H1 (cell line): Measurements from ENCODE around the gene SNORC. TPM values are rescaled to one million over a fixed set of nuclear protein-coding genes. Genes with fewer than 3 reads are reported as not detected.

ENCODE experiments used
- CTCF ChIA-PET: fragments of 300-600 bp; sonication (Branson Sonifier 250); formaldehyde crosslinking; loops from one replicate; lab custom pipeline; 2021; ENCODE audit not compliant: partially characterized antibody; lab: Charles Lee
- POLR2A ChIA-PET: fragments of 300-600 bp; sonication (Branson Sonifier 250); formaldehyde crosslinking; loops from one replicate; lab custom pipeline; 2021; ENCODE audit warnings: inconsistent platforms; ENCODE audit not compliant: partially characterized antibody; lab: Charles Lee
- DNase-seq, 2 experiments: peaks; one replicate each; pipeline versions ENCODE4 v3.0.0 to v3.0.0-alpha.2; 2010 to 2022; ENCODE audit warnings: low spot score in 2 of 2, low read depth in 1 of 2, mixed read lengths in 1 of 2
- FAIRE-seq: peaks from 2 replicates; lab custom pipeline; 2011; peaks lifted over from hg19 to GRCh38; lab: Jason Lieb, UNC
- H2AFZ ChIP-seq: 2 replicates; pipeline ENCODE4 v1.8.1; 2012; ENCODE audit warnings: low read length, inconsistent platforms
- H2AK5ac ChIP-seq: 2 replicates; pipeline ENCODE4 v1.6.1; 2013; ENCODE audit warnings: low read depth, low read length
- H2BK120ac ChIP-seq: replicated peaks from 2 replicates; pipeline ENCODE3; 2013; ENCODE audit warnings: low read depth, low read length, inconsistent platforms
- H2BK12ac ChIP-seq: 2 replicates; pipeline ENCODE4 v1.6.1; 2013; ENCODE audit warnings: low read depth, low read length
- H2BK15ac ChIP-seq: 2 replicates; pipeline ENCODE4 v1.6.1; 2013; ENCODE audit warnings: low read length
- H2BK20ac ChIP-seq: 2 replicates; pipeline ENCODE4 v1.6.1; 2013; ENCODE audit warnings: low read length
- H2BK5ac ChIP-seq: 2 replicates; pipeline ENCODE4 v1.6.1; 2013; ENCODE audit warnings: low read depth, low read length
- H3K14ac ChIP-seq: 2 replicates; pipeline ENCODE4 v1.6.1; 2013; ENCODE audit warnings: inconsistent platforms; ENCODE audit not compliant: insufficient read length
- H3K18ac ChIP-seq: 2 replicates; pipeline ENCODE4 v1.6.1; 2013; ENCODE audit warnings: low read length; ENCODE audit errors: extremely low read depth
- H3K23ac ChIP-seq: 2 replicates; pipeline ENCODE4 v1.6.1; 2013; ENCODE audit warnings: inconsistent platforms; ENCODE audit not compliant: insufficient read length
- H3K23me2 ChIP-seq: 2 replicates; pipeline ENCODE4 v1.6.1; 2013; ENCODE audit warnings: low read depth, low read length
- H3K27ac ChIP-seq: 2 replicates; pipeline ENCODE4 v1.6.1; 2011; ENCODE audit warnings: low read depth, low read length, inconsistent platforms
- H3K27me3 ChIP-seq, 4 experiments: replicated peaks in 1 of 4; 1 replicate in 1 of 4; 2 replicates in 3 of 4; pipeline versions ENCODE4 v1.6.1 to v1.8.1; 2011 to 2013; ENCODE audit warnings: low read length in 3 of 4, mild to moderate bottlenecking in 3 of 4, inconsistent platforms in 2 of 4, mixed read lengths in 2 of 4, moderate library complexity in 1 of 4; ENCODE audit not compliant: control insufficient read depth in 3 of 4, insufficient read depth in 3 of 4; ENCODE audit errors: extremely low read depth in 1 of 4
- H3K36me3 ChIP-seq, 4 experiments: 2 replicates each; pipeline versions ENCODE4 v1.6.1 to v1.8.1; 2011 to 2013; ENCODE audit warnings: mild to moderate bottlenecking in 4 of 4, low read length in 3 of 4, moderate library complexity in 2 of 4, control low read depth in 1 of 4, inconsistent platforms in 1 of 4; ENCODE audit not compliant: insufficient read depth in 4 of 4, control insufficient read depth in 2 of 4
- H3K4ac ChIP-seq: replicated peaks from 2 replicates; pipeline ENCODE3; 2013; ENCODE audit warnings: low read length, low read depth, mixed read lengths, inconsistent platforms; ENCODE audit not compliant: insufficient read length
- H3K4me1 ChIP-seq, 4 experiments: replicated peaks in 1 of 4; 1 replicate in 1 of 4; 2 replicates in 3 of 4; pipeline versions ENCODE4 v1.6.1 to v1.8.1; 2011 to 2013; ENCODE audit warnings: low read length in 3 of 4, inconsistent platforms in 2 of 4, mixed read lengths in 1 of 4; ENCODE audit not compliant: insufficient read depth in 4 of 4, control insufficient read depth in 3 of 4
- H3K4me2 ChIP-seq, 2 experiments: 2 replicates each; pipeline versions ENCODE4 v1.6.1 to v1.8.1; 2011 to 2013; ENCODE audit warnings: low read depth in 2 of 2, low read length in 2 of 2, control low read depth in 1 of 2, inconsistent platforms in 1 of 2, mild to moderate bottlenecking in 1 of 2; ENCODE audit not compliant: insufficient read depth in 1 of 2
- H3K4me3 ChIP-seq, 4 experiments: fragments of 200-600, 300-600 bp in 1 of 4; sonication (generic), shearing (Covaris generic), sonication (Bioruptor Twin) in 1 of 4; 2 replicates each; pipeline versions ENCODE4 v1.5.1 to v1.8.1; 2011 to 2016; ENCODE audit warnings: low read length in 4 of 4, low read depth in 3 of 4, control low read depth in 2 of 4, inconsistent platforms in 2 of 4, mild to moderate bottlenecking in 2 of 4, mixed read lengths in 1 of 4, moderate library complexity in 1 of 4; ENCODE audit not compliant: insufficient read depth in 2 of 4; ENCODE audit errors: extremely low read depth in 1 of 4
- H3K56ac ChIP-seq: replicated peaks from 2 replicates; pipeline ENCODE3; 2013; ENCODE audit warnings: low read depth, mild to moderate bottlenecking, mixed read lengths, low read length, inconsistent platforms; ENCODE audit not compliant: insufficient read length
- H3K79me1 ChIP-seq: 2 replicates; pipeline ENCODE4 v1.6.1; 2013; ENCODE audit warnings: low read depth, low read length, control low read depth
- H3K79me2 ChIP-seq, 2 experiments: 2 replicates each; pipeline versions ENCODE4 v1.6.1 to v1.8.1; 2012 to 2013; ENCODE audit warnings: low read length in 2 of 2, mild to moderate bottlenecking in 2 of 2, inconsistent platforms in 1 of 2; ENCODE audit not compliant: insufficient read depth in 2 of 2, control insufficient read depth in 1 of 2
- H3K9ac ChIP-seq, 4 experiments: replicated peaks in 1 of 4; 1 replicate in 1 of 4; 2 replicates in 3 of 4; pipeline versions ENCODE4 v1.6.1 to v1.8.1; 2011 to 2013; ENCODE audit warnings: low read depth in 3 of 4, low read length in 3 of 4, control low read depth in 2 of 4, mild to moderate bottlenecking in 2 of 4, moderate library complexity in 2 of 4, inconsistent platforms in 1 of 4; ENCODE audit errors: extremely low read depth in 1 of 4
- H3K9me3 ChIP-seq, 2 experiments: 2 replicates each; pipeline versions ENCODE4 v1.6.1 to v1.8.1; 2012 to 2013; ENCODE audit warnings: mild to moderate bottlenecking in 2 of 2, moderate library complexity in 2 of 2, control low read depth in 1 of 2, inconsistent platforms in 1 of 2, low read depth in 1 of 2, low read length in 1 of 2, mixed read lengths in 1 of 2; ENCODE audit not compliant: insufficient read depth in 2 of 2
- H4K20me1 ChIP-seq, 2 experiments: replicated peaks in 1 of 2; 2 replicates each; pipeline versions ENCODE3 to v1.8.1; 2011 to 2013; ENCODE audit warnings: inconsistent platforms in 2 of 2, low read length in 2 of 2, mild to moderate bottlenecking in 1 of 2; ENCODE audit not compliant: insufficient read depth in 2 of 2, control insufficient read depth in 1 of 2
- H4K5ac ChIP-seq: 2 replicates; pipeline ENCODE4 v1.6.1; 2013; ENCODE audit warnings: low read length, low read depth, mixed read lengths, inconsistent platforms; ENCODE audit not compliant: insufficient read length
- H4K8ac ChIP-seq: 2 replicates; pipeline ENCODE4 v1.8.0; 2013; ENCODE audit warnings: mild to moderate bottlenecking, moderate library complexity, low read length, inconsistent platforms; ENCODE audit not compliant: insufficient read depth; ENCODE audit errors: extremely low read depth
- H4K91ac ChIP-seq: replicated peaks from 2 replicates; pipeline ENCODE3; 2013; ENCODE audit warnings: low read length, mixed read lengths, inconsistent platforms; ENCODE audit not compliant: insufficient read length
- EGR1 ChIP-seq: IDR thresholded peaks from 2 replicates; pipeline ENCODE4 v1.6.1; 2011; ENCODE audit warnings: low read depth, low read length, borderline replicate concordance
- EP300 ChIP-seq, 2 experiments: IDR thresholded peaks; 1 replicate in 1 of 2; 2 replicates in 1 of 2; pipeline ENCODE4 v1.6.1; 2011 to 2012; ENCODE audit warnings: low read depth in 2 of 2, low read length in 2 of 2, mild to moderate bottlenecking in 2 of 2, borderline replicate concordance in 1 of 2, inconsistent platforms in 1 of 2, moderate library complexity in 1 of 2
- EZH2 ChIP-seq: fragments of 200-600 bp; sonication (generic); IDR thresholded peaks from 2 replicates; pipeline ENCODE4 v1.7.1; 2012; ENCODE audit warnings: low read depth, mild to moderate bottlenecking, moderate library complexity, low read length, inconsistent platforms; ENCODE audit not compliant: severe bottlenecking
- KDM4A ChIP-seq: IDR thresholded peaks from one replicate; pipeline ENCODE4 v1.7.1; 2012; ENCODE audit warnings: low read depth, mild to moderate bottlenecking, moderate library complexity, low read length, inconsistent platforms; ENCODE audit not compliant: severe bottlenecking
- POU5F1 ChIP-seq: IDR thresholded peaks from 2 replicates; pipeline ENCODE4 v1.6.1; 2011; ENCODE audit warnings: low read depth, mild to moderate bottlenecking, low read length, moderate library complexity
- RAD21 ChIP-seq, 2 experiments: IDR thresholded peaks in 1 of 2; conservative IDR thresholded peaks in 1 of 2; 2 replicates each; pipeline ENCODE4 v1.6.1; 2011; ENCODE audit warnings: low read depth in 2 of 2, low read length in 2 of 2, improper control_type of control experiment in 1 of 2, inconsistent platforms in 1 of 2, mild to moderate bottlenecking in 1 of 2, moderate library complexity in 1 of 2
- TEAD4 ChIP-seq: IDR thresholded peaks from 2 replicates; pipeline ENCODE4 v1.6.1; 2012; ENCODE audit warnings: low read depth, low read length, inconsistent platforms, mixed read lengths
- WGBS, 2 experiments: shearing (Covaris generic) in 1 of 2; methylation state at CpG; one replicate each; pipeline versions ENCODE4 v1.1.6 to v1.1.7; 2013 to 2015; ENCODE audit warnings: low lambda C conversion rate in 2 of 2, mixed read lengths in 2 of 2, inconsistent platforms in 1 of 2, low coverage in 1 of 2, missing lambda C conversion rate in 1 of 2; ENCODE audit not compliant: insufficient replicate concordance in 2 of 2, insufficient coverage in 1 of 2, insufficient read length in 1 of 2; ENCODE audit errors: extremely low coverage in 1 of 2, missing lambda C conversion rate in 1 of 2; 5-methylcytosine and 5-hydroxymethylcytosine counted together
- polyA plus RNA-seq, 7 experiments: library from polyadenylated mRNA; depleted of rRNA in 3 of 7; stranded (reverse) in 5 of 7; unstranded in 2 of 7; fragments of >200 nt in 5 of 7; fragments of 200-250 nt in 2 of 7; gene quantifications; 1 replicate in 5 of 7; 2 replicates in 1 of 7; 4 replicates in 1 of 7; pipeline versions ENCODE4 v1.2.1 to v1.2.3, GENCODE V29; 2011 to 2013; ENCODE audit warnings: missing spikeins in 2 of 7, mixed read lengths in 2 of 7
- total RNA-seq: library from RNA; stranded (reverse); fragmentation: NEBNext Ultra II Directional; extraction: Animal tissue kit (Norgen Biotek cat#: 25700); gene quantifications from 2 replicates; pipeline ENCODE4 v1.2.1, GENCODE V29; 2021
- TF ChIP-seq, protein P1 (sequence below): IDR thresholded peaks from 2 replicates; pipeline ENCODE4 v1.6.1; 2012; ENCODE audit warnings: inconsistent platforms
- TF ChIP-seq, protein P2 (sequence below): IDR thresholded peaks from 2 replicates; pipeline ENCODE4 v1.6.1; 2012; ENCODE audit warnings: low read length, inconsistent platforms

Gene SNORC
- total and polyA plus RNA-seq, 2 of the 8 experiments (the other 6 are each of a cell fraction or from before 2014, with no cell fraction given), result 1.6 to 1.8 TPM

DNA sequence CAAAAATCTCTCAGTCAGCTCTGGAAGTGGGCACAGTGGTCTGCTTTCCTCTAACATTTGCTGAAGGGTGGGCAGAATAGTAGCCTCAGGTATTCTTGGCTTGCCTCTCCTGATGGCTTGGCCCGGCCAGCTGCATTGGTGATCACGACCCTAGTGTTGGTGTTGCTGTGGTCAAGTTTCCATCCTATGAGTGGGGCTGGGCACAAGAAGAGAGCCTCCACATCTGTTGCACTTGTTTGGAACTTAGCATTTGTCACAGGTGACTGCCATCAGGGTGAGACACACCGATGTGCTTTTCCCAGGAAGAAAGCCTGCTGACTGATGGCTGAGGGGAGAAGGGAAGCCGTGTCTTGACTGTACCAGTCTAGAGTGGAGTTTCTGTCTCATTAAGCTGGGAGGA lies 33.1 kb upstream of the SNORC start:
- no peaks in the 10 kb centered on the region for H3K9me3 ChIP-seq
- H3K79me1 ChIP-seq, result no peaks in the 10 kb centered on the region
- H3K4me3 ChIP-seq, result no peak overlapping the region
- no peak overlapping the region for H2AK5ac ChIP-seq
- CTCF ChIA-PET, result interaction anchor here (0.6 to 1.4 kb wide), 5 partner anchors 10 to 192 kb away, joined by 3 to 4 read pairs (median 3); no protein-coding TSS in a partner anchor
- TF ChIP-seq EZH2, result no peak
- no peak for TF ChIP-seq TEAD4
- TF ChIP-seq, protein P1, sequence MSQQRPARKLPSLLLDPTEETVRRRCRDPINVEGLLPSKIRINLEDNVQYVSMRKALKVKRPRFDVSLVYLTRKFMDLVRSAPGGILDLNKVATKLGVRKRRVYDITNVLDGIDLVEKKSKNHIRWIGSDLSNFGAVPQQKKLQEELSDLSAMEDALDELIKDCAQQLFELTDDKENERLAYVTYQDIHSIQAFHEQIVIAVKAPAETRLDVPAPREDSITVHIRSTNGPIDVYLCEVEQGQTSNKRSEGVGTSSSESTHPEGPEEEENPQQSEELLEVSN, result no peak
- no peak for TF ChIP-seq RAD21 (IDR thresholded peaks at IDR 0.05 in 1 of 2, conservative IDR thresholded peaks at IDR 0.05 in 1 of 2; ENCODE audit: low read depth in 2 of 2, low read length in 2 of 2)
- no peak for TF ChIP-seq POU5F1
- no peak for TF ChIP-seq KDM4A
- no peak for TF ChIP-seq EP300 (IDR thresholded peaks at IDR 0.05; ENCODE audit: borderline replicate concordance in 1 of 2, low read depth in 2 of 2, low read length in 2 of 2)
- TF ChIP-seq, protein P2, sequence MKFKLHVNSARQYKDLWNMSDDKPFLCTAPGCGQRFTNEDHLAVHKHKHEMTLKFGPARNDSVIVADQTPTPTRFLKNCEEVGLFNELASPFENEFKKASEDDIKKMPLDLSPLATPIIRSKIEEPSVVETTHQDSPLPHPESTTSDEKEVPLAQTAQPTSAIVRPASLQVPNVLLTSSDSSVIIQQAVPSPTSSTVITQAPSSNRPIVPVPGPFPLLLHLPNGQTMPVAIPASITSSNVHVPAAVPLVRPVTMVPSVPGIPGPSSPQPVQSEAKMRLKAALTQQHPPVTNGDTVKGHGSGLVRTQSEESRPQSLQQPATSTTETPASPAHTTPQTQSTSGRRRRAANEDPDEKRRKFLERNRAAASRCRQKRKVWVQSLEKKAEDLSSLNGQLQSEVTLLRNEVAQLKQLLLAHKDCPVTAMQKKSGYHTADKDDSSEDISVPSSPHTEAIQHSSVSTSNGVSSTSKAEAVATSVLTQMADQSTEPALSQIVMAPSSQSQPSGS, result no peak
- TF ChIP-seq EGR1, result no peak
- no peak overlapping the region for H3K4ac ChIP-seq
- H2BK120ac ChIP-seq, result no peak overlapping the region
- H2BK15ac ChIP-seq, result no peak overlapping the region
- no peak overlapping the region for H3K9ac ChIP-seq
- no peaks in the 10 kb centered on the region for H3K4me1 ChIP-seq
- H3K27ac ChIP-seq, result no peak overlapping the region
- H2BK5ac ChIP-seq, result no peak overlapping the region
- no peak overlapping the region for H3K4me2 ChIP-seq
- no peak for DNase-seq
- POLR2A ChIA-PET, result no interaction called here
- no peak overlapping the region for H3K56ac ChIP-seq
- H3K18ac ChIP-seq, result no peak overlapping the region
- no peaks in the 10 kb centered on the region for H3K79me2 ChIP-seq
- H4K20me1 ChIP-seq, result peaks cover 0 to 1% of the 10 kb centered on the region in 2 experiments
- no peaks in the 10 kb centered on the region for H3K23me2 ChIP-seq
- H4K91ac ChIP-seq, result no peak overlapping the region
- no peak overlapping the region for H3K14ac ChIP-seq
- H2BK12ac ChIP-seq, result no peak overlapping the region
- H4K8ac ChIP-seq, result peak overlapping the region; percentile 28; the same call in 1 of the 2 replicates
- no peak overlapping the region for H2BK20ac ChIP-seq
- no peak for FAIRE-seq
- 89% methylated on average over 4 of the region's 4 CpGs; no CpG with 5 or more reads in 1 of the 2 experiments for WGBS, 2 experiments
- H4K5ac ChIP-seq, result no peak overlapping the region
- peaks cover 5 to 51% (median 29%) of the 10 kb centered on the region in 4 experiments for H3K36me3 ChIP-seq
- H3K23ac ChIP-seq, result no peak overlapping the region
- H3K27me3 ChIP-seq, result no peaks in the 10 kb centered on the region
- no peak overlapping the region for H2AFZ ChIP-seq
